ENCODE measurements around the gene ALOX5. TPM values are rescaled to one million over a fixed set of nuclear protein-coding genes. Genes with fewer than 3 reads are reported as not detected.

ALOX5 gene
- total and polyA plus RNA-seq, 2 donors (not counting 1 experiment from before 2014, with no cell fraction given): 354 to 888 TPM

DNA sequence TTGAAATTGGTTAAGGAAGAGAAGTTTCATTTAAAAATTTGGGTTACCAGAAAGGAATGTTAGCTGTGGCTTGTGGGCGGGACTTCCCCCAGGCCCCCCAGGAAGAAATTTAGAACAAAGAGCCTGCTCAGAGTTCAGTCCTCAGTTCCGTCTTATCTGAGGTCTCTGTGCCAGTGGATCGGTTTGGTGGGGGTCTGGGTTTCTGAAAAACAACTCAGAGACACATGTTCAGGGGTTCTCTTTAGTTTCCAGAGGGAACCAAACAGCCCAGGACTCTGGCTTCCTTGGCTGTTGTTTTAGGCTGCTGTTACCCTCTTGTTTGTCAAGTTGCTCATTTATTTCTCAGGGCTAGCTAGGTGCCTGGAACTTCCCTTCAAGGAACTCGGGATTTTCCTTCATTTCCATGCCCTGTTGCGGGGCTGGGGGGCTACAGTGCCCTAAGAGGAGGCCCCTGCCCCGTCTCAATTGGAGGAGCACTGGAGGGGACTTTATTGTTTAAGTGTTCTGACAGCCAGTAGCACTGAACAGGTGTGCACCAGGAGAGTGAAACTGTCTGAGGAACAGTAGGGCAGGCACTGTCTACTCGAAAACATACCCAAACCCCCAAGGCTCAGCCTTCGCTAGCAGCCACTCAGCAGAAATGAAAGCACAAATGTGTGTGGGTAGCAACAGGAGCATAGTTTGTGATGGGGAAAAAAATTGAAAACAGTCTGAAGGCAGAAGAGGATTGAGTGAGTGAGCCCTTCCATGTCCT is 59.9 kb downstream of the ALOX5 start:
- Histone ChIP-seq H3K27ac (ENCODE audit: low read length in 2 of 2) (peak overlapping the region in 1 of 2 donors; percentile 62), H3K9ac (ENCODE audit: low read length) (no peak overlapping the region), H3K4me2 (replicated peaks; ENCODE audit: low read depth, low read length, poor library complexity, severe bottlenecking) (no peak overlapping the region), H3K27me3 (replicated peaks in 1 of 4; ENCODE audit: control extremely low read depth in 1 of 4, control insufficient read depth in 3 of 4, insufficient read depth in 4 of 4, low read length in 3 of 4) (no peaks in the 10 kb centered on the region), H2AFZ (ENCODE audit: insufficient read depth, low read depth, low read length, poor library complexity, severe bottlenecking) (no peak overlapping the region), H3K79me2 (ENCODE audit: control insufficient read depth, insufficient read depth, low read length) (peaks cover 12% of the 10 kb centered on the region), H3K4me1 (ENCODE audit: control insufficient read depth in 2 of 2, insufficient read depth in 2 of 2, low read length in 2 of 2) (peaks cover 14 to 15% of the 10 kb centered on the region in 2 donors), H4K20me1 (ENCODE audit: control insufficient read depth, insufficient read depth, low read length, poor library complexity, severe bottlenecking) (peaks cover 35% of the 10 kb centered on the region), H3K4me3 (ENCODE audit: control extremely low read depth in 1 of 5, extremely low read depth in 1 of 5, insufficient read depth in 1 of 5, low read depth in 2 of 5, low read length in 4 of 5) (no peak overlapping the region), H3K36me3 (replicated peaks in 1 of 2; ENCODE audit: control extremely low read depth in 1 of 2, control insufficient read depth in 1 of 2, extremely low read depth in 1 of 2, insufficient read depth in 2 of 2, low read length in 1 of 2) (peaks cover 8 to 63% of the 10 kb centered on the region in 2 experiments), H3K9me3 (ENCODE audit: control extremely low read depth in 1 of 3, control insufficient read depth in 2 of 3, insufficient read depth in 1 of 3, low read length in 2 of 3) (peaks cover 2 to 3% (median 2%) of the 10 kb centered on the region in 3 donors)
- H3K9me3 Mint-ChIP-seq (ENCODE audit: insufficient read depth): no peaks in the 10 kb centered on the region
- H3K4me1 Mint-ChIP-seq: peaks cover 32% of the 10 kb centered on the region
- ATAC-seq (ENCODE audit: low read depth) (no peak), DNase-seq (no peak)
- no peaks in the 10 kb centered on the region for H3K27me3 Mint-ChIP-seq
- no peak overlapping the region for H3K4me3 Mint-ChIP-seq
- TF ChIP-seq EZH2 (IDR thresholded peaks at IDR 0.05; ENCODE audit: borderline replicate concordance, insufficient read depth, low read depth, low read length, poor library complexity, severe bottlenecking): no peak
- TF ChIP-seq, protein P1, sequence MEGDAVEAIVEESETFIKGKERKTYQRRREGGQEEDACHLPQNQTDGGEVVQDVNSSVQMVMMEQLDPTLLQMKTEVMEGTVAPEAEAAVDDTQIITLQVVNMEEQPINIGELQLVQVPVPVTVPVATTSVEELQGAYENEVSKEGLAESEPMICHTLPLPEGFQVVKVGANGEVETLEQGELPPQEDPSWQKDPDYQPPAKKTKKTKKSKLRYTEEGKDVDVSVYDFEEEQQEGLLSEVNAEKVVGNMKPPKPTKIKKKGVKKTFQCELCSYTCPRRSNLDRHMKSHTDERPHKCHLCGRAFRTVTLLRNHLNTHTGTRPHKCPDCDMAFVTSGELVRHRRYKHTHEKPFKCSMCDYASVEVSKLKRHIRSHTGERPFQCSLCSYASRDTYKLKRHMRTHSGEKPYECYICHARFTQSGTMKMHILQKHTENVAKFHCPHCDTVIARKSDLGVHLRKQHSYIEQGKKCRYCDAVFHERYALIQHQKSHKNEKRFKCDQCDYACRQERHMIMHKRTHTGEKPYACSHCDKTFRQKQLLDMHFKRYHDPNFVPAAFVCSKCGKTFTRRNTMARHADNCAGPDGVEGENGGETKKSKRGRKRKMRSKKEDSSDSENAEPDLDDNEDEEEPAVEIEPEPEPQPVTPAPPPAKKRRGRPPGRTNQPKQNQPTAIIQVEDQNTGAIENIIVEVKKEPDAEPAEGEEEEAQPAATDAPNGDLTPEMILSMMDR (IDR thresholded peaks at IDR 0.05): no peak
- 83% methylated on average over 5 of the region's 8 CpGs for WGBS (ENCODE audit: insufficient coverage)
- ChIA-PET POLR2A (no interaction called here), CTCF (interaction anchor here (1.1 to 2.5 kb wide), 2 partner anchors 28 to 31 kb away, joined by 4 to 8 read pairs; no protein-coding TSS in a partner anchor)
- peak overlapping the region; percentile 72 for H3K27ac Mint-ChIP-seq
- intact Hi-C loops (cut with micrococcal nuclease): no loop called here
